Testis (tissue), 3 donors: ENCODE measurements around the gene SPRYD3. TPM values are rescaled to one million over a fixed set of nuclear protein-coding genes. Genes with fewer than 3 reads are reported as not detected.

Source experiments
- DNase-seq: peaks from one replicate; pipeline ENCODE4 v3.0.0-alpha.2; 2019
- H3K27ac ChIP-seq, 2 donors: fragments of 200-600 bp; sonication (generic); one replicate each; pipeline ENCODE4 v1.5.1; 2019
- H3K27me3 ChIP-seq: fragments of 200-600 bp; sonication (generic); one replicate; pipeline ENCODE4 v1.5.1; 2019
- H3K36me3 ChIP-seq: fragments of 200-600 bp; sonication (generic); one replicate; pipeline ENCODE4 v1.5.1; 2017; ENCODE audit warnings: low read depth; ENCODE audit errors: missing control alignments
- H3K4me1 ChIP-seq: fragments of 200-600 bp; sonication (generic); one replicate; pipeline ENCODE4 v1.5.1; 2019
- H3K4me3 ChIP-seq, 2 donors: fragments of 200-600 bp; sonication (generic); one replicate each; pipeline ENCODE4 v1.5.1; 2017 to 2019
- H3K9me3 ChIP-seq: fragments of 200-600 bp; sonication (generic); one replicate; pipeline ENCODE4 v1.5.1; 2017
- POLR2A ChIP-seq: fragments of 450-650 bp; IDR thresholded peaks from one replicate; pipeline ENCODE4 v1.6.1; 2017; ENCODE audit warnings: antibody characterized with exemption, mild to moderate bottlenecking, moderate library complexity
- WGBS, 2 donors: methylation state at CpG; one replicate each; pipeline ENCODE4 v1.1.5; 2018; 5-methylcytosine and 5-hydroxymethylcytosine counted together
- intact Hi-C: fragments of 100-400 bp; cut with DNase I; formaldehyde crosslinking; loops from one replicate; pipeline ENCODE4 v1.15.1; 2023; ENCODE audit warnings: low total_unique reads
- polyA plus RNA-seq: library from polyadenylated mRNA; stranded (reverse); fragments of 350-450 nt; fragmentation: Illumina TruSeq; extraction: RNeasy Lipid Tissue Mini Kit (QIAGEN cat#74804); gene quantifications from one replicate; pipeline ENCODE4 v1.2.3, GENCODE V29; 2014; ENCODE audit warnings: low read depth, low replicate concordance; ENCODE audit not compliant: insufficient read depth
- total RNA-seq, 2 donors: library from RNA; depleted of rRNA; stranded (reverse); fragments of >200 nt; gene quantifications; one replicate each; pipeline ENCODE4 v1.2.3, GENCODE V29; 2016
- TF ChIP-seq, protein P1 (sequence below), 3 experiments: fragments of 450-650 bp in 2 of 3; fragments of 200-600 bp in 1 of 3; sonication (generic) in 1 of 3; IDR thresholded peaks; one replicate each; pipeline ENCODE4 v1.5.1; 2016 to 2019; ENCODE audit warnings: antibody characterized with exemption in 3 of 3, mild to moderate bottlenecking in 2 of 3, moderate library complexity in 1 of 3

Gene SPRYD3
- total and polyA plus RNA-seq, 3 donors from 2014 or later: 27.7 to 29.5 (median 29.5) TPM

DNA sequence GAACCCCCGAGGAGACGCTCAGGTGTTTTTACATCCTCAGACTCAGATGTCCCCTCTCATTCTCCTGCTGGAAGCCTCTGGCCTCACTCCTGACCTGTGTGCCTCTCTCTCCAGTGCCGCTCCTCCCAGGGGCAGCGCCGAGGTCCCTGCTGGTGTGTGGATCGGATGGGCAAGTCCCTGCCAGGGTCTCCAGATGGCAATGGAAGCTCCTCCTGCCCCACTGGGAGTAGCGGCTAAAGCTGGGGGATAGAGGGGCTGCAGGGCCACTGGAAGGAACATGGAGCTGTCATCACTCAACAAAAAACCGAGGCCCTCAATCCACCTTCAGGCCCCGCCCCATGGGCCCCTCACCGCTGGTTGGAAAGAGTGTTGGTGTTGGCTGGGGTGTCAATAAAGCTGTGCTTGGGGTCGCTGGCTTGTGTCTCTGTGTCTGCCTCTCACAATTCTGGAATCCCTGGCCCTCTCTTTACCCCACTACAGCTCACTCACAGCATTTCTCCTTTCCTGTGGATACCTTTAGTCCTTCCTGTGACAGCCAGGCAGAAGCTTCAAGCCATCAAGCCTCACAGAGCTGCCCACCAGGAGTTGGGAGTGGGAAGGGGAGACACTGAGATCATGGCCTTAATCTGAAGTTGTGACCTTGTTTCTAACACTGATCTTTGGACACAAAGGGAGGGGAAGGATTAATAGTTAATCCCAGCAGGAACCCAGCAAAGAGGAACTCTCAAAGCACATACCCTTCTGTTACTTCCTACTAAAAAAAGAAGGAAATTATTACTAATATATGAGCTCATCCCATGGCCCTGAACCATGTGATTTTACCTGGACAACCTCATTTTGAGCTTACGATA, 23.0 kb upstream of the SPRYD3 start:
- DNase-seq: no peak
- no peaks in the 10 kb centered on the region for H3K27me3 ChIP-seq
- H3K27ac ChIP-seq: no peak overlapping the region
- TF ChIP-seq, protein P1, sequence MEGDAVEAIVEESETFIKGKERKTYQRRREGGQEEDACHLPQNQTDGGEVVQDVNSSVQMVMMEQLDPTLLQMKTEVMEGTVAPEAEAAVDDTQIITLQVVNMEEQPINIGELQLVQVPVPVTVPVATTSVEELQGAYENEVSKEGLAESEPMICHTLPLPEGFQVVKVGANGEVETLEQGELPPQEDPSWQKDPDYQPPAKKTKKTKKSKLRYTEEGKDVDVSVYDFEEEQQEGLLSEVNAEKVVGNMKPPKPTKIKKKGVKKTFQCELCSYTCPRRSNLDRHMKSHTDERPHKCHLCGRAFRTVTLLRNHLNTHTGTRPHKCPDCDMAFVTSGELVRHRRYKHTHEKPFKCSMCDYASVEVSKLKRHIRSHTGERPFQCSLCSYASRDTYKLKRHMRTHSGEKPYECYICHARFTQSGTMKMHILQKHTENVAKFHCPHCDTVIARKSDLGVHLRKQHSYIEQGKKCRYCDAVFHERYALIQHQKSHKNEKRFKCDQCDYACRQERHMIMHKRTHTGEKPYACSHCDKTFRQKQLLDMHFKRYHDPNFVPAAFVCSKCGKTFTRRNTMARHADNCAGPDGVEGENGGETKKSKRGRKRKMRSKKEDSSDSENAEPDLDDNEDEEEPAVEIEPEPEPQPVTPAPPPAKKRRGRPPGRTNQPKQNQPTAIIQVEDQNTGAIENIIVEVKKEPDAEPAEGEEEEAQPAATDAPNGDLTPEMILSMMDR (IDR thresholded peaks at IDR 0.05): no peak
- TF ChIP-seq POLR2A: no peak
- no peaks in the 10 kb centered on the region for H3K36me3 ChIP-seq
- intact Hi-C loops: no loop called here
- peaks cover 16% of the 10 kb centered on the region for H3K4me1 ChIP-seq
- 91 to 93% methylated on average over 9 to 10 of the region's 12 CpGs for WGBS, 2 donors
- no peak overlapping the region for H3K4me3 ChIP-seq
- H3K9me3 ChIP-seq: no peaks in the 10 kb centered on the region

DNA sequence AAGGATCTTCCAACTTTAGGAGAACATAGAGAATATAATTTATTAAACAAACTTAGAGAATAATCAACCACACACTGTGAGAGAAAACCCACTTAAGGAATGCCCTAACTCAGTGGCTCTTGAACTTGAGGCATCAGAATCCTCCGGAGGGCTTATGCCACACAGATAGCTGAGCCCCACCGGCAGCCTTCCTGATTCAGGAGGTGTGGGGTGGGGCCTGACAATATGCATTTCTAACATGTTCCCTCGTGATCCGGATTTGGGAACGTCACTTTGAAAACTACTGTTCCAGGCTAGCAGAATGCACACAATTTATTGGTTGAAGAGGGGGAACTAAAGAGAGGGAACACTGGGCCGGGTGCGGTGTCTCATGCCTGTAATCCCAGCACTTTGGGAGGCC, 22.1 kb upstream of the SPRYD3 start:
- H3K36me3 ChIP-seq: no peaks in the 10 kb centered on the region
- H3K27me3 ChIP-seq: no peaks in the 10 kb centered on the region
- no peak for DNase-seq
- WGBS, 2 donors: 82 to 87% methylated on average over 7 of the region's 7 CpGs
- no peak overlapping the region for H3K4me3 ChIP-seq
- H3K4me1 ChIP-seq: peaks cover 12% of the 10 kb centered on the region
- H3K9me3 ChIP-seq: no peaks in the 10 kb centered on the region
- intact Hi-C loops: no loop called here
- TF ChIP-seq POLR2A: no peak
- TF ChIP-seq, protein P1 (IDR thresholded peaks at IDR 0.05): no peak
- H3K27ac ChIP-seq: no peak overlapping the region

DNA sequence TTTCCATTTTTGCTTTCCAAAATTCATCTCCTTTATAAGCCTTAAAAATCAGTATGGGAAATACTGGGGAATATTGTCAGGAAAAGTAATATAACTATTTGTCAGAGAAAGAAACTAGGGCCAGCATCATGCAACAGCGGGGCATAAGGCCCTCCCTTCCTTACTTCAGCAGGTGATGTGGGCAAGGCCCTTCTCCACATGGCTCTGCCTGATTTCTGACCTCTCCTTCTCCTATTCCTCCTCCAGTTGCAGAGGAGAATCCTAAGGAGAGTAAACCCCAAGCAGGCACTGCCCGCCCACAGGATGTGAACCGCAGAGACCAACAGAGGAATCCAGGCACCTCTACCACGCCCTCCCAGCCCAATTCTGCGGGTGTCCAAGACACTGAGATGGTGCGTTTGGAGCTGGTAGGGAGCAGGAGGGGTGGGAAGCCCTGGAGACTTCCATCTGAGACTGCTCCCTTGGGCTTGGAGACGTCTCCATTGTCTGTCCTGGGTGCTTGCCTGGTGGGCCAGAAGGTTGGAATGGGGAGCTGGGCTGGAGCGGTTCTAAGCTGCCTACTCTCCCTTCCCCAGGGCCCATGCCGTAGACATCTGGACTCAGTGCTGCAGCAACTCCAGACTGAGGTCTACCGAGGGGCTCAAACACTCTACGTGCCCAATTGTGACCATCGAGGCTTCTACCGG, 21.4 kb upstream of the SPRYD3 start:
- intact Hi-C loops: no loop called here
- Histone ChIP-seq H3K36me3 (no peaks in the 10 kb centered on the region), H3K27ac (no peak overlapping the region), H3K9me3 (no peaks in the 10 kb centered on the region), H3K4me3 (no peak overlapping the region), H3K4me1 (peaks cover 12% of the 10 kb centered on the region), H3K27me3 (no peaks in the 10 kb centered on the region)
- TF ChIP-seq POLR2A: no peak
- TF ChIP-seq, protein P1 (IDR thresholded peaks at IDR 0.05): no peak
- DNase-seq: no peak
- WGBS, 2 donors: 90 to 91% methylated on average over 13 of the region's 13 CpGs

- Histone ChIP-seq H3K36me3 (no peaks in the 10 kb centered on the region), H3K27ac (peak overlapping the region; percentile 45 to 87), H3K27me3 (no peaks in the 10 kb centered on the region), H3K4me1 (peaks cover 12% of the 10 kb centered on the region), H3K9me3 (no peaks in the 10 kb centered on the region), H3K4me3 (peak overlapping the region; percentile 64 to 65)
- WGBS, 2 donors: 1 to 16% methylated on average over 6 of the region's 6 CpGs
- intact Hi-C loops: no loop called here
- peak; percentile 91 for DNase-seq
- TF ChIP-seq POLR2A: no peak
- TF ChIP-seq, protein P1 (IDR thresholded peaks at IDR 0.05): peak; percentile 84 to 99 (median 97)
Measured at GRCh38 chr12:53099071-53099882, 20.1 kb upstream of the SPRYD3 start.
